ENCODE measurements around the gene PARD6A. TPM values are rescaled to one million over a fixed set of nuclear protein-coding genes. Genes with fewer than 3 reads are reported as not detected.

Gene PARD6A
- total RNA-seq, 1 donor from 2014 or later, result 6.5 TPM

DNA sequence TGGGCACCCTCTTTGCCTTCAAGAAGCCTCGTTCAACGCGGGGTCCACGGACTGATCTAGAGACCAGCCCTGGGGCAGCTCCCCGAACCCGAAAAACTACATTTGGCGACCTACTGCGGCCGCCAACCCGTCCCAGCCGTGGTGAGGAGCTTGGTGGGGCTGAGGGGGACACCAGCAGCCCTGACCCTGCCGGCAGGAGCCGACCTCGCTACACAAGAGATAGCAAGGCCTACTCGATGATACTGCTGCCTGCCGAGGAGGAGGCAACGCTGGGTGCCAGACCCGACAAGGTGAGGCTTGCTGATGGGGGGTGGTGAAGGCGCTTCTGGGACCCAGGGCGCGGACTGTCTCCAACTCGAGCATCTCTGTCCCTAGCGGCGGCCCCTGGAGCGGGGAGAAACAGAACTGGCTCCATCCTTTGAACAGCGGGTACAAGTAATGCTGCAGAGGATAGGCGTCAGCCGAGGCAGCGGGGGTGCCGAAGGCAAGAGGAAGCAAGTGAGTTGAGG, 6.3 kb upstream of the PARD6A start:
- Histone ChIP-seq H3K27me3 (ENCODE audit: control insufficient read depth, insufficient read depth, low read length) (peaks cover 51% of the 10 kb centered on the region), H3K4me3 (ENCODE audit: low read depth, low read length) (no peak overlapping the region), H3K36me3 (ENCODE audit: control insufficient read depth, insufficient read depth, low read length) (no peaks in the 10 kb centered on the region)
- no peak for DNase-seq (ENCODE audit: low read depth)
- TF ChIP-seq, protein P1, sequence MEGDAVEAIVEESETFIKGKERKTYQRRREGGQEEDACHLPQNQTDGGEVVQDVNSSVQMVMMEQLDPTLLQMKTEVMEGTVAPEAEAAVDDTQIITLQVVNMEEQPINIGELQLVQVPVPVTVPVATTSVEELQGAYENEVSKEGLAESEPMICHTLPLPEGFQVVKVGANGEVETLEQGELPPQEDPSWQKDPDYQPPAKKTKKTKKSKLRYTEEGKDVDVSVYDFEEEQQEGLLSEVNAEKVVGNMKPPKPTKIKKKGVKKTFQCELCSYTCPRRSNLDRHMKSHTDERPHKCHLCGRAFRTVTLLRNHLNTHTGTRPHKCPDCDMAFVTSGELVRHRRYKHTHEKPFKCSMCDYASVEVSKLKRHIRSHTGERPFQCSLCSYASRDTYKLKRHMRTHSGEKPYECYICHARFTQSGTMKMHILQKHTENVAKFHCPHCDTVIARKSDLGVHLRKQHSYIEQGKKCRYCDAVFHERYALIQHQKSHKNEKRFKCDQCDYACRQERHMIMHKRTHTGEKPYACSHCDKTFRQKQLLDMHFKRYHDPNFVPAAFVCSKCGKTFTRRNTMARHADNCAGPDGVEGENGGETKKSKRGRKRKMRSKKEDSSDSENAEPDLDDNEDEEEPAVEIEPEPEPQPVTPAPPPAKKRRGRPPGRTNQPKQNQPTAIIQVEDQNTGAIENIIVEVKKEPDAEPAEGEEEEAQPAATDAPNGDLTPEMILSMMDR (IDR thresholded peaks at IDR 0.05; ENCODE audit: insufficient read depth, low read length, poor library complexity, severe bottlenecking), result no peak

DNA sequence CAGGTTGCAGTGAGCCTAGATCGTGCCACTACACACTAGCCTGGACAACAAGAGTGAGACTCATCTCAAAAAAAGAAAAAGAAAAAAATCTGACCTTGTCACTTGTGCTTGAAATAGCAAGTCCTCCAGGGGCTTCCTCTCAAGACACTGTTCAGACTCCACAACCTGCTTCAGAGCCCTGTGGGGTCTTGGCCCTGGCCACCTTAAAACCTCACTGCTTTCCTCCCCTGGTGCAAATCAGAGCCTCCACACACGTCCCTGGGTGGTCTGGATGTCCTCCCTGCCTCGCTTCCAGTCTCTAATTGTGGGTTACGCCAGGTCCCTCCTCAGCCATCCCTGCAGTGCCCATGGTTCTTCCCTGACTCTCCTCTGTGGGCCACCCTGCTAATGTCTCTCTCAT, 5.4 kb upstream of the PARD6A start:
- Histone ChIP-seq H3K4me3 (ENCODE audit: low read depth, low read length) (no peak overlapping the region), H3K36me3 (ENCODE audit: control insufficient read depth, insufficient read depth, low read length) (no peaks in the 10 kb centered on the region), H3K27me3 (ENCODE audit: control insufficient read depth, insufficient read depth, low read length) (peaks cover 42% of the 10 kb centered on the region)
- TF ChIP-seq, protein P1 (IDR thresholded peaks at IDR 0.05; ENCODE audit: insufficient read depth, low read length, poor library complexity, severe bottlenecking), result no peak
- no peak for DNase-seq (ENCODE audit: low read depth)

DNA sequence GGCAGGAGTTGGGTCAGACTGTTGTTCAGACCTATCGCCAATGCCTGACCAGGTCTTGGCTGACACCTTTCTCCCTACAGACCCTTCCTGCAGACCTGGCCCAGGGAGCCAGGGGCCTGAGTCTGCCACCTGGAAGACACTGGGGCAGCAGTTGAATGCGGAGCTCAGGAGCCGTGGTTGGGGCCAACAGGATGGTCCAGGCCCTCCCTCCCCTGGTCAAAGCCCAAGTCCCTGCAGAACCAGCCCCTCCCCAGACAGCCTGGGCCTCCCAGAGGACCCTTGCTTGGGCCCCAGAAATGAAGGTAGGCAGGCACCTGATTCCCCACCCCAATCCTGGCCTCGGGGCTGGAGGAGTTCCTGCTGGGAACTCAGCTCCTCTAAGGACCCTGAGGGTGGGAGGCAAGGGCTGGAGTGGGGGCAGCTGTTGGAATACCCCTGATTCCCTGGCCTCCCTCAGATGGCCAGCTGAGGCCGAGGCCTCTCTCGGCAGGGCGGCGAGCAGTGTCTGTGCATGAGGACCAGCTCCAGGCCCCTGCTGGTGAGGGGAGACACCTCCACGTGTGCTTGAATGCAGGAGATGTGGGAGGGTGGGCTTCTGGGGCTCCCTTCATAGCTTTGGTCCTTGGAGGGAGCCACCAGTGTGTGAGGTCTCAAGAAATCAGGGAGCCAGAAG, 4.3 kb upstream of the PARD6A start:
- TF ChIP-seq, protein P1 (IDR thresholded peaks at IDR 0.05; ENCODE audit: insufficient read depth, low read length, poor library complexity, severe bottlenecking), result no peak
- no peaks in the 10 kb centered on the region for H3K36me3 ChIP-seq (ENCODE audit: control insufficient read depth, insufficient read depth, low read length)
- H3K27me3 ChIP-seq (ENCODE audit: control insufficient read depth, insufficient read depth, low read length), result peaks cover 31% of the 10 kb centered on the region
- no peak overlapping the region for H3K4me3 ChIP-seq (ENCODE audit: low read depth, low read length)
- DNase-seq (ENCODE audit: low read depth), result no peak

DNA sequence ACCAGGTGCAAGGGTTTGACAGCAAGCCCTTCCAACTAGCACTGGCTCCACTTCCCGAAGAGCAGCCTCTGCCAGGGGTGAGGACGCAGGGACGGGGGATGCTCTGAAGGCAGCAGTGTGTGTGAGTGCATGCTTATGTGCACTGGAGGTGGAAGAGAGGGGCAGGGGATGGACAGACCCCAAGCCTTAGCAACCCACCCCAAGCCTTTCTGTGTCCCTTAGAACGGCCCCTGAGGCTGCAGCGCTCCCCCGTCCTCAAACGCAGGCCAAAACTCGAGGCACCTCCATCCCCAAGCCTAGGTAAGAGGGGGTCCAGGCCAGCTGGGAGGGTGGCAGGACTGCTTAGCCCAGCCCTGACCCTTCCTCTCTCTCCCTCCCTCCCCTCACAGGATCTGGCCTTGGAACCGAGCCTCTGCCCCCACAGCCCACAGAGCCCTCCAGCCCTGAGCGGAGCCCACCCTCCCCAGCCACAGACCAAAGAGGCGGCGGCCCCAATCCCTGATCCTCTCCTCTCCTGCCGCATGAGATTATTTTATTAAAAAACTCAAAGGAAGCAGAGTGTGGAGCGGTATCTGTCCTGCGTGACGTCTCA, 3.6 kb upstream of the PARD6A start:
- H3K27me3 ChIP-seq (ENCODE audit: control insufficient read depth, insufficient read depth, low read length), result peaks cover 24% of the 10 kb centered on the region
- TF ChIP-seq, protein P1 (IDR thresholded peaks at IDR 0.05; ENCODE audit: insufficient read depth, low read length, poor library complexity, severe bottlenecking), result no peak
- H3K36me3 ChIP-seq (ENCODE audit: control insufficient read depth, insufficient read depth, low read length), result no peaks in the 10 kb centered on the region
- H3K4me3 ChIP-seq (ENCODE audit: low read depth, low read length), result no peak overlapping the region
- DNase-seq (ENCODE audit: low read depth), result no peak

DNA sequence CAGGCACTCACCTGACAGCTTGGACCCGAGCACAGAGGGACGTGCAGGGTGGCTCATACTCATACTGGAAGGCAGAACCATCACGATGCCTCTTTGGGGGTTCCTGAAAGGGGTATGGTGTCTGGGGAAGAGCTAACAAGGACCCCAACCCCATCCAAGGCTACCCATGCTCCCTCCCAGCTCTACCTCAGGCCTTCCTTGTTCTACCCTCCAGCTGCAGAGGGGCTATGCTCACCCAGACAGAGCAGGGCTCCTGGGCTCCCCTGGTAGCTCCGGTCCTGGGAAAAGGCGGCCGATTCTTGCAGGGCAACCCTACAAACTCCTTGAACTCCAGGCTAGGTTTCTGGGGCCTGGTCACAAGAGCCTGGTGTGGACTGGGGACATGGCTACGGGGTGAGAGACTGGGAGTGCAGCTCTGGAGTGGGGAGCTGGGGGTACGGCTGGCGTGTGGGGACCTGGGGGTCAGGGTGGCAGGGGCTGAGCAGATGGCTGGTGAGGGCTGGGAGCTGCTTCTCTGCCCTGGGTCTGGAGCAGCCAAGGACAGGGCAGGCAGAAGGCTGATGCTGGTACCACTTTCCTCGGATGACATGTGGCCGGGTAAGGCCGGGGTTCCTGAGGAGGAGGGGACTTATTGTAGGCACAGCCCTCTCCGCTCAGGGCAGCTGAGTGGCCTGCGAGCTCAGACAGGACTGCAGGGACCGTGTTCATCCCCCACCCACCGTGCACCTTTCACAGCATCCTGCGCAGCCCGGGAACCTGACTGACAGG, 2.8 kb upstream of the PARD6A start:
- DNase-seq (ENCODE audit: low read depth), result no peak
- TF ChIP-seq, protein P1 (IDR thresholded peaks at IDR 0.05; ENCODE audit: insufficient read depth, low read length, poor library complexity, severe bottlenecking), result no peak
- Histone ChIP-seq H3K36me3 (ENCODE audit: control insufficient read depth, insufficient read depth, low read length) (peaks cover 2% of the 10 kb centered on the region), H3K27me3 (ENCODE audit: control insufficient read depth, insufficient read depth, low read length) (peaks cover 19% of the 10 kb centered on the region), H3K4me3 (ENCODE audit: low read depth, low read length) (no peak overlapping the region)

Measured in kidney epithelial cell (primary cell).